Retinal pigment epithelial cell (primary cell): ENCODE results near the gene DEAF1.

Experiments
- DNase-seq: peaks from one replicate; pipeline ENCODE4 v3.0.0-alpha.2; 2010; ENCODE audit warnings: low read depth
- H3K4me3 ChIP-seq: 2 replicates; pipeline ENCODE4 v1.5.1; 2011; ENCODE audit warnings: mild to moderate bottlenecking, low read length, control low read depth, moderate library complexity
- CTCF ChIP-seq: conservative IDR thresholded peaks from 2 replicates; pipeline ENCODE4 v1.5.1; 2011; ENCODE audit warnings: low read depth, low read length, control low read depth, inconsistent platforms

Gene DEAF1

GRCh38 chr11:697811-698311 is 2.8 kb upstream of the DEAF1 start:
- no peak for DNase-seq
- TF ChIP-seq CTCF: no peak
- no peak overlapping the region for H3K4me3 ChIP-seq

GRCh38 chr11:696955-697491 is 2.0 kb upstream of the DEAF1 start:
- no peak for TF ChIP-seq CTCF
- DNase-seq: no peak
- H3K4me3 ChIP-seq: no peak overlapping the region

- DNase-seq: peak; percentile 89
- H3K4me3 ChIP-seq: peak within 1 kb of the TSS; percentile 73
- TF ChIP-seq CTCF: no peak
Observed at GRCh38 chr11:695538-696248, 671 bp upstream of the DEAF1 start, which contains the start of gene TMEM80. Gene TMEM80, plus strand, starts transcription at chr11:695816. Its CDS starts 12 bp downstream, at chr11:695828.

GRCh38 chr11:695288-695537 is 191 bp upstream of the DEAF1 start:
- peak overlapping the region; percentile 70 for H3K4me3 ChIP-seq
- DNase-seq: no peak
- no peak for TF ChIP-seq CTCF

- peak overlapping the region; percentile 39 for H3K4me3 ChIP-seq
- no peak for DNase-seq
- no peak for TF ChIP-seq CTCF
Observed at GRCh38 chr11:693887-694562, 997 bp downstream of the DEAF1 start.

GRCh38 chr11:693415-693831 is 1.6 kb downstream of the DEAF1 start:
- DNase-seq: no peak
- H3K4me3 ChIP-seq: peak overlapping the region; percentile 39
- TF ChIP-seq CTCF: no peak
